Fibroblast of pulmonary artery (primary cell): Measurements from ENCODE around the gene PIK3AP1.

Experiments used
- DNase-seq: peaks from one replicate; pipeline ENCODE4 v3.0.0-alpha.2; 2010; ENCODE audit warnings: low read depth
- H3K4me3 ChIP-seq: replicated peaks from 2 replicates; pipeline ENCODE4 v1.5.1; 2011; ENCODE audit warnings: low read depth, mild to moderate bottlenecking, control low read depth, low read length, moderate library complexity
- TF ChIP-seq, protein P1 (sequence below): IDR thresholded peaks from 2 replicates; pipeline ENCODE4 v1.5.1; 2011; ENCODE audit warnings: mild to moderate bottlenecking, control low read depth, low read length, inconsistent platforms; ENCODE audit errors: missing control alignments

Gene PIK3AP1

DNA sequence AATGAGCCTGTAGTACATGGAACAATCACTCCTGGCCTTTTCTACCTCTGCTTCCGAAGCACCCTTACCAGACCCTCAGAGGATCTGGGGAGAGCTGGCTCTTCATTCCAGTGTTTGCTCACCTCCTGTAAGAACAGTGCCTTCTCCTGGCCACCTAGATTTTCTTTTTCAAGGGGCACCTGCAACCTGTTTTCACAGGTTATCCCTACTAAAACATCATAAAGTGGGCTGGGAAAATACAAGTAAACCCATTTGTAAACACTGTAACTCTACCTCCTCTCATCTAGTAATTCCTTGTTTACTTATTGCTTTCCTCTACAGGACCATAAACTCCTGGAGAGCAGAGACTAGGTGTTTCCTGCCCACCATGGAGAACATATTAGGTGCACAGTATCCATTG is 1.1 kb downstream of the PIK3AP1 start:
- TF ChIP-seq, protein P1, sequence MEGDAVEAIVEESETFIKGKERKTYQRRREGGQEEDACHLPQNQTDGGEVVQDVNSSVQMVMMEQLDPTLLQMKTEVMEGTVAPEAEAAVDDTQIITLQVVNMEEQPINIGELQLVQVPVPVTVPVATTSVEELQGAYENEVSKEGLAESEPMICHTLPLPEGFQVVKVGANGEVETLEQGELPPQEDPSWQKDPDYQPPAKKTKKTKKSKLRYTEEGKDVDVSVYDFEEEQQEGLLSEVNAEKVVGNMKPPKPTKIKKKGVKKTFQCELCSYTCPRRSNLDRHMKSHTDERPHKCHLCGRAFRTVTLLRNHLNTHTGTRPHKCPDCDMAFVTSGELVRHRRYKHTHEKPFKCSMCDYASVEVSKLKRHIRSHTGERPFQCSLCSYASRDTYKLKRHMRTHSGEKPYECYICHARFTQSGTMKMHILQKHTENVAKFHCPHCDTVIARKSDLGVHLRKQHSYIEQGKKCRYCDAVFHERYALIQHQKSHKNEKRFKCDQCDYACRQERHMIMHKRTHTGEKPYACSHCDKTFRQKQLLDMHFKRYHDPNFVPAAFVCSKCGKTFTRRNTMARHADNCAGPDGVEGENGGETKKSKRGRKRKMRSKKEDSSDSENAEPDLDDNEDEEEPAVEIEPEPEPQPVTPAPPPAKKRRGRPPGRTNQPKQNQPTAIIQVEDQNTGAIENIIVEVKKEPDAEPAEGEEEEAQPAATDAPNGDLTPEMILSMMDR, result no peak
- no peak for DNase-seq
- no peak overlapping the region for H3K4me3 ChIP-seq

DNA sequence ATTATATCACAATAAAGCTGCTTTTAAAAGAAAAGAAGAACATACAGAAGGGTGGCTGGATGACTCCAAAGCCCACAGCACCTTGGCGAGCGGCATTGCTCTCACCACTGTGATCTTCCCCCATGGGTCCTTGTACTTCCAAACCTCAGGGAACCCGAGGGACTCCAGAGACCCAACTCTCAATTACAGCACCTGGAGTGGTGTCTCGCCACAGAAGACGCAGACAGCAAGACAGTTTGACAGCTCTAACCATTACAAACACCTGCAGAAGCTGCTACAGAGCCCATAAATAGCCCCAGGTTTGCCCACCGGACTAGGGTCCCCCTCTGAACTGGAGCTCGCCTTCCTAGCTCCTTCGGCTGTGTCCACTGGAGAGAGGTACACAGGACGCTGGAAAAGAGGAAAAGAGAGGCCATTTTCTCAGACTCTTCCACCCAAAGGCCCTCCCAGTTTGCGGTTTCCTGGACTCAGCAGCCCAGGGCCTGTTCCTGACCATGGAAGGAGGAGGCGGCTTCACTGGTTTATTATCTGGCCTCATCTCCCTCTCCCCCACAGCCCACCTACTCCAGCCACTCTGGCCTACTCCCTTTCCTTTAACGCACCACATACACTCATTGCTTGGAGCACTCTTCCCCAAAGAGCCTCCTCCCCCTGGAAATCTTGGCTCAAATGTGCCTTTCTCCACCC is 1.9 kb downstream of the PIK3AP1 start:
- no peak for DNase-seq
- TF ChIP-seq, protein P1, result no peak
- no peak overlapping the region for H3K4me3 ChIP-seq

DNA sequence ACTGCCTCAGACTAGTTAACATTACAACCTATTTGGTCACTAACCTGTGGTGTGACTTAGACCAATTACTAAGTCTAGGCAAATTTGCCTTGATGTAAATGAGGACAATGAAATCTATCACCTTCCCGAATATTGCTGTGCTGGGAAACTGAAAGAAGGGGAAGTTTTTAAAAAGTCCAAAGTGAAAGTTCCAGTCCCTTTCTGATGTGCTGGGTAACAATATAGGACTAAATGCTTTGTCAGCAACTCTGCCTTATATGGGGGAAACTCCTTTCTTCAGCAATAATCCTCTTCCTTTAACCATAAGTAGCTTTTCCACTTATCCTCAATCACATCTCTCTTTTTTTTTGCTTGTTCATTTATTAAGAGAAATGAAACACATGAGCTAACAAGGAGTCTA is 3.9 kb downstream of the PIK3AP1 start:
- no peak for DNase-seq
- no peak overlapping the region for H3K4me3 ChIP-seq
- TF ChIP-seq, protein P1, result no peak

DNA sequence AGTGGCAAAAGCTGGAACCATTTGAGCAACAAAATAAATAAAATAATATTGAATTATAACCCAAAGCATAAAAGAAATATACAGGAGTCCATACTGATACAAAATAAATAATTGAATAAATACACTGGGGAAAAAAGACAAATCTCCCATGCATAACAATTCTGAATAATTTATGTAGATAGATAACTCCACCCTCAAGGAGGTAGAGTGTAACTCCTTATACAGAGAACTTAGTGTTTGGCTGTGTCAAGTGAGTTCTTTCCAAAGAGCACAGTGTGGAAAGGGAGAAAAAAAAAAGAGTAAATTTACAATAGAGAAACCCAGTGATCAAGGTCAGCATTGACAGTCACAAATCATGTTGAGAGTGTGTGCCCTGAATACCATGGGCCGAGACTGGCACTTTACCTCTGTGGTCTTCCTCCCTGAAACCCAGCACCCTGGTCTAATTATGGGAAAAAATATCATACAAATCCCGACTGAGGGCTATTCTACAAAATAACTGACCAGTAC is 5.5 kb downstream of the PIK3AP1 start:
- H3K4me3 ChIP-seq, result no peak overlapping the region
- no peak for DNase-seq
- TF ChIP-seq, protein P1, result no peak

DNA sequence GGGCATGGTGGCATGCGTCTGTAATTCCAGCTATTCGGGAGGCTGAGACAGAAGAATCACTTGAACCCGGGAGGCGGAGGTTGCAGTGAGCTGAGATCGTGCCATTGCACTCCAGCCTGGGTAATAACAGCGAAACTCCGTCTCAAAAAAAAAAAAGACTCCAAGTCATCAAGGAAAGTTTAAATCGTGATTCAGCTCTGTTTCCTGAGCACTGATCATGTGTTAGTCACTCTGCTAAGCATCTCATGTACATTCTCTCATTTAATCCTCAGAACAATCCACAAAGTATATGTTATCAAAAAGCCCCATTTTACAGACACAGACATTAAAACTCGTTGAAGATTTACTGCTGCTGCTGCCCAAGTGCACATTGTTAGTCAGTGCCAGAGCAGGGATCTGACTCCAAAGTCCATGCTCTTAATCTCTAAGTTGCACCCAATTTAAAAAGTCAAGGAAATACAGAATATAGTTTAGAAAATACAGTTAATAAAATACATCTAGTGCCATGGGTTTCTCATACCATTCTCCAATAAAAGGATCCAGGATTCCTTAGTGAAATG is 6.2 kb downstream of the PIK3AP1 start:
- H3K4me3 ChIP-seq, result no peak overlapping the region
- no peak for DNase-seq
- TF ChIP-seq, protein P1, result no peak

DNA sequence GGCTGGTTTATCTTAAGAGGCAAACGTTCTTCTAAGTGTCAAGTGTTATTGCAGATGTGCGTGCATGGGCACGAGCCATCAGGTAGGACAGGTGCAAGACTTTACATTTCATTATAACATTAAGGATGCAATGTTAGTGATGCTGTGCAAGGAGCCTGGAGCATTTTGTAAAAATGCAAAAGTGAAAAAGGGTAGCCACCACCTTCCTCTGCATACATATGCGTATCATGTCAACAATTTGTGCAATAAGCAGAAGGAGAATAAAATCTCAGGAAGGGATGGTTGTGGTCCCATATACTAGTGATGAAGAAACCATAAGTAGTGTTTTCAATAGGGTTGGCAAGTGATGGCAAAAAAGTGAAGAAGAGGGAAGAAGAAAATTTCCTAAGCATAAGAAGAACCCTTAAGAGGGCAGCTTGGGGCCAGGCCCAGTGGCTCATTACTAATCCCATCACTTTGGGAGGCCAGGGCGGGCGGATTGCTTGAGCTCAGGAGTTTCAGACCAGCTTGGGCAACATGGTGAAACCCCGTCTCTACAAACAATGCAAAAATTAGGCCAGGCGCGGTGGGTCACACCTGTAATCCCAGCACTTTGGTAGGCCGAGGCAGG is 7.5 kb downstream of the PIK3AP1 start:
- no peak for DNase-seq
- H3K4me3 ChIP-seq, result no peak overlapping the region
- TF ChIP-seq, protein P1, result no peak
